GM23338 (cell line): ENCODE data around the gene POLR3E. TPM values are rescaled to one million over a fixed set of nuclear protein-coding genes. Genes with fewer than 3 reads are reported as not detected.

Source experiments
- ATAC-seq: fragments of 200-7000 bp; cut with Tn5 transposase; 3 replicates; pipeline ENCODE4 v1.9.1; 2020
- DNase-seq: peaks from one replicate; pipeline ENCODE4 v3.0.0-alpha.2; 2015; ENCODE audit warnings: low spot score
- H2AFZ ChIP-seq: fragments of 200-600 bp; sonication (generic); 2 replicates; pipeline ENCODE4 v1.8.0; 2016; ENCODE audit warnings: antibody characterized with exemption, mild to moderate bottlenecking, moderate library complexity
- H3F3A ChIP-seq: fragments of 200-600 bp; sonication (generic); replicated peaks from 2 replicates; pipeline ENCODE4 v1.8.0; 2017; ENCODE audit warnings: antibody characterized with exemption, mixed run types, low read depth
- H3K27ac ChIP-seq: fragments of 200-600 bp; sonication (generic); 2 replicates; pipeline ENCODE4 v1.6.1; 2016; ENCODE audit warnings: low read depth
- H3K27me3 ChIP-seq: fragments of 200-600 bp; sonication (generic); 2 replicates; pipeline ENCODE4 v1.8.0; 2016; ENCODE audit warnings: mild to moderate bottlenecking, mixed run types, moderate library complexity; ENCODE audit not compliant: insufficient read depth
- H3K36me3 ChIP-seq: fragments of 200-600 bp; sonication (generic); 2 replicates; pipeline ENCODE4 v1.8.0; 2016; ENCODE audit warnings: mild to moderate bottlenecking; ENCODE audit not compliant: insufficient read depth
- H3K4me1 ChIP-seq: fragments of 200-600 bp; sonication (generic); 2 replicates; pipeline ENCODE4 v1.8.0; 2016; ENCODE audit warnings: mild to moderate bottlenecking, moderate library complexity; ENCODE audit not compliant: insufficient read depth
- H3K4me2 ChIP-seq: fragments of 200-600 bp; sonication (generic); 2 replicates; pipeline ENCODE4 v1.7.1; 2017; ENCODE audit warnings: mixed run types
- H3K4me3 ChIP-seq: fragments of 200-600 bp; sonication (generic); 2 replicates; pipeline ENCODE4 v1.6.1; 2016; ENCODE audit warnings: mixed run types
- H3K79me2 ChIP-seq: fragments of 200-600 bp; sonication (generic); replicated peaks from 2 replicates; pipeline ENCODE4 v1.8.0; 2017; ENCODE audit warnings: mild to moderate bottlenecking; ENCODE audit not compliant: insufficient read depth
- H3K9me2 ChIP-seq: fragments of 200-600 bp; sonication (generic); 2 replicates; pipeline ENCODE4 v1.8.0; 2017; ENCODE audit not compliant: insufficient read depth
- H4K20me1 ChIP-seq: fragments of 200-600 bp; sonication (generic); replicated peaks from 2 replicates; pipeline ENCODE4 v1.8.0; 2017; ENCODE audit warnings: mild to moderate bottlenecking; ENCODE audit not compliant: insufficient read depth
- H3K27ac Mint-ChIP-seq: 2 replicates; pipeline ENCODE4 v1.8.0; 2020; ENCODE audit warnings: inconsistent platforms, mild to moderate bottlenecking, moderate library complexity, mixed read lengths
- H3K27me3 Mint-ChIP-seq: 3 replicates; pipeline ENCODE4 v1.8.0; 2022; ENCODE audit warnings: low read depth, mild to moderate bottlenecking, moderate library complexity, mixed read lengths, inconsistent platforms; ENCODE audit not compliant: insufficient read depth, poor library complexity
- H3K36me3 Mint-ChIP-seq: 3 replicates; pipeline ENCODE4 v1.8.0; 2021; ENCODE audit warnings: low read depth, mild to moderate bottlenecking, inconsistent platforms, moderate library complexity, mixed read lengths
- H3K4me1 Mint-ChIP-seq: 3 replicates; pipeline ENCODE4 v1.8.0; 2020; ENCODE audit warnings: mild to moderate bottlenecking, inconsistent platforms, mixed read lengths
- H3K4me3 Mint-ChIP-seq: 3 replicates; pipeline ENCODE4 v1.8.0; 2021; ENCODE audit warnings: moderate library complexity, mild to moderate bottlenecking, inconsistent platforms, mixed read lengths
- H3K9me3 Mint-ChIP-seq: 3 replicates; pipeline ENCODE4 v1.8.0; 2020; ENCODE audit warnings: moderate library complexity, mild to moderate bottlenecking, inconsistent platforms, mixed read lengths
- CREB1 ChIP-seq: fragments of 250-450 bp; sonication (Bioruptor Pico); IDR thresholded peaks from 2 replicates; pipeline ENCODE4 v1.5.0; 2020; ENCODE audit warnings: low read depth, mild to moderate bottlenecking, moderate library complexity
- CTCF ChIP-seq, 2 experiments: fragments of 200-600 bp in 1 of 2; sonication (generic) in 1 of 2; conservative IDR thresholded peaks; 2 replicates each; pipeline versions ENCODE4 v1.5.1 to v1.6.1; 2016 to 2017; ENCODE audit warnings: antibody characterized with exemption in 2 of 2, low read depth in 2 of 2, mild to moderate bottlenecking in 2 of 2, moderate library complexity in 1 of 2
- ETS1 ChIP-seq: IDR thresholded peaks from 2 replicates; pipeline ENCODE4 v1.6.1; 2016; ENCODE audit warnings: antibody characterized with exemption
- EZH2 ChIP-seq: fragments of 200-600 bp; sonication (generic); IDR thresholded peaks from one replicate; pipeline ENCODE4 v1.8.0; 2017; ENCODE audit warnings: antibody characterized with exemption, mild to moderate bottlenecking, low read depth; ENCODE audit not compliant: unreplicated experiment
- EZH2phosphoT487 ChIP-seq: fragments of 200-600 bp; sonication (generic); IDR thresholded peaks from one replicate; pipeline ENCODE4 v1.8.1; 2018; ENCODE audit warnings: antibody characterized with exemption; ENCODE audit not compliant: unreplicated experiment
- JUNB ChIP-seq: IDR thresholded peaks from one replicate; pipeline ENCODE4 v1.6.1; 2016; ENCODE audit warnings: antibody characterized with exemption; ENCODE audit not compliant: unreplicated experiment
- NANOG ChIP-seq: IDR thresholded peaks from 2 replicates; pipeline ENCODE4 v1.6.1; 2016; ENCODE audit warnings: antibody characterized with exemption, borderline replicate concordance
- POLR2AphosphoS5 ChIP-seq: IDR thresholded peaks from 2 replicates; pipeline ENCODE4 v1.6.1; 2016; ENCODE audit warnings: antibody characterized with exemption, low read depth
- REST ChIP-seq: IDR thresholded peaks from one replicate; pipeline ENCODE4 v1.6.1; 2018; ENCODE audit warnings: antibody characterized with exemption; ENCODE audit not compliant: unreplicated experiment
- STAT1 ChIP-seq: IDR thresholded peaks from one replicate; pipeline ENCODE4 v1.6.1; 2016; ENCODE audit warnings: antibody characterized with exemption; ENCODE audit not compliant: unreplicated experiment
- ZNF114 ChIP-seq: fragments of 250-450 bp; sonication (Bioruptor Pico); IDR thresholded peaks from 2 replicates; pipeline ENCODE4 v1.5.0; 2020; ENCODE audit warnings: mild to moderate bottlenecking, moderate library complexity
- ZNF331 ChIP-seq: fragments of 250-450 bp; sonication (Bioruptor Pico); IDR thresholded peaks from 2 replicates; pipeline ENCODE4 v1.5.0; 2020; ENCODE audit warnings: low read depth, mild to moderate bottlenecking, moderate library complexity
- ZNF462 ChIP-seq: fragments of 250-450 bp; sonication (Bioruptor Pico); IDR thresholded peaks from 2 replicates; pipeline ENCODE4 v1.5.0; 2020; ENCODE audit warnings: mild to moderate bottlenecking, moderate library complexity
- polyA plus RNA-seq: library from polyadenylated mRNA; unstranded; fragments of >200 nt; fragmentation: Nextera tagmentation; extraction: Ambion mirVana; gene quantifications from 2 replicates; pipeline ENCODE4 v1.2.1, GENCODE V29; 2016
- total RNA-seq: library from RNA; depleted of rRNA; stranded (reverse); fragments of >200 nt; shearing (Covaris generic); gene quantifications from 2 replicates; pipeline ENCODE4 v1.2.3, GENCODE V29; 2014

The POLR3E gene
- total and polyA plus RNA-seq, 2 experiments from 2014 or later, result 62.7 to 141 TPM

- no peak for ATAC-seq
- Histone ChIP-seq H3K4me1 (no peaks in the 10 kb centered on the region), H3K9me2 (no peaks in the 10 kb centered on the region), H3K36me3 (peaks cover 15% of the 10 kb centered on the region), H3K4me3 (no peak overlapping the region), H3K27ac (0 out of 2 replicates have a peak overlapping the region, but pooled peaks have one; percentile 45), H3K79me2 (no peaks in the 10 kb centered on the region), H3F3A (peaks cover 15% of the 10 kb centered on the region; the same call in 1 of the 2 replicates), H4K20me1 (peaks cover 11% of the 10 kb centered on the region), H3K4me2 (no peak overlapping the region), H3K27me3 (no peaks in the 10 kb centered on the region), H2AFZ (no peak overlapping the region)
- no peak overlapping the region for H3K4me3 Mint-ChIP-seq
- H3K27ac Mint-ChIP-seq, result no peak overlapping the region
- no peak for DNase-seq
- peaks cover 2% of the 10 kb centered on the region for H3K27me3 Mint-ChIP-seq
- TF ChIP-seq JUNB (no peak), EZH2 (no peak), EZH2phosphoT487 (no peak), ZNF331 (no peak), ZNF462 (no peak), POLR2AphosphoS5 (no peak), CREB1 (CRISPR knock-in tag) (no peak), CTCF (conservative IDR thresholded peaks at IDR 0.05; ENCODE audit: low read depth in 2 of 2) (no peak), ETS1 (no peak), ZNF114 (CRISPR knock-in tag) (no peak), STAT1 (no peak), NANOG (no peak), REST (no peak)
- H3K9me3 Mint-ChIP-seq, result no peaks in the 10 kb centered on the region
- peaks cover 78% of the 10 kb centered on the region for H3K36me3 Mint-ChIP-seq
- no peaks in the 10 kb centered on the region for H3K4me1 Mint-ChIP-seq
Measured at GRCh38 chr16:22313876-22314470, 16.8 kb downstream of the POLR3E start.
